HG03521 (cell line): ENCODE measurements around the gene IQSEC1.

Source experiments
- ATAC-seq: cut with Tn5 transposase; IDR thresholded peaks from one replicate; pipeline ENCODE4 v1.9.1; 2021; ENCODE audit warnings: mild to moderate bottlenecking, moderate library complexity; ENCODE audit not compliant: unreplicated experiment

IQSEC1 gene

GRCh38 chr3:13107661-13108060 lies 34.4 kb upstream of the IQSEC1 start:
- ATAC-seq = no peak

- no peak for ATAC-seq
Measured at GRCh38 chr3:13106308-13107001, 33.2 kb upstream of the IQSEC1 start.

GRCh38 chr3:13105896-13106250 lies 32.6 kb upstream of the IQSEC1 start:
- ATAC-seq = no peak

- no peak for ATAC-seq
Measured at GRCh38 chr3:13105181-13105895, 32.1 kb upstream of the IQSEC1 start.

GRCh38 chr3:13104511-13104910 lies 31.3 kb upstream of the IQSEC1 start:
- ATAC-seq = no peak

GRCh38 chr3:13103416-13104058 lies 30.3 kb upstream of the IQSEC1 start:
- ATAC-seq = no peak

- no peak for ATAC-seq
Measured at GRCh38 chr3:13102386-13103345, 29.4 kb upstream of the IQSEC1 start.

GRCh38 chr3:13099707-13100106 lies 26.5 kb upstream of the IQSEC1 start:
- ATAC-seq = no peak

GRCh38 chr3:13098192-13098988 lies 25.2 kb upstream of the IQSEC1 start:
- no peak for ATAC-seq

- ATAC-seq = no peak
Measured at GRCh38 chr3:13096356-13096755, 23.1 kb upstream of the IQSEC1 start.

- ATAC-seq = no peak
Measured at GRCh38 chr3:13095408-13095937, 22.2 kb upstream of the IQSEC1 start.

GRCh38 chr3:13093687-13094086 lies 20.5 kb upstream of the IQSEC1 start:
- no peak for ATAC-seq

- no peak for ATAC-seq
Measured at GRCh38 chr3:13092621-13093617, 19.7 kb upstream of the IQSEC1 start.

- no peak for ATAC-seq
Measured at GRCh38 chr3:13091898-13092611, 18.8 kb upstream of the IQSEC1 start.

GRCh38 chr3:13088028-13089006 lies 15.1 kb upstream of the IQSEC1 start:
- ATAC-seq = peak; percentile 43

- ATAC-seq = no peak
Measured at GRCh38 chr3:13087320-13087990, 14.2 kb upstream of the IQSEC1 start.
